ENCODE measurements around the gene NLRP2B. TPM values are rescaled to one million over a fixed set of nuclear protein-coding genes. Genes with fewer than 3 reads are reported as not detected.

Gene NLRP2B
- polyA plus RNA-seq, 1 of the 3 experiments (the other 2 are of a cell fraction), result not detected

DNA sequence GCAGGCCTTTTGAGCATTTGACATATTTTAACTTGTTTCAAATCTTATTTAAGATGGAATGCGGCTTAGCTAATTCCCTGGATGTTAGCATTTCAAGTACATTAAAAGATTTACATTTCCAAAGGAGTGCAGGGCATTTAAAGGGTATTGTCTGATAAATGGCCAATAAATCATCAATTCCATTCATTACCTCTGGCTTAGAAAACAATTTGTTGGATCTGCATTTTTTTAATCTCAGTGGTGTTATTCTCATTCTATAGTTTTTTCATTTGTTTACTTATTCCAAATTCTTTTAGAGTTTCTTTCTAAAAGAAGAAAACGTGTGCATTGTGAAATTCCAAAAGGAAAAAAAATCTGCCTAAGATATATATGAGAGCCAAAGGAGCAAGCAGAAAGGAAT, 1.3 kb upstream of the NLRP2B start:
- H3K9ac ChIP-seq, result no peak overlapping the region
- TF ChIP-seq FOXJ3 (CRISPR knock-in tag; IDR thresholded peaks at IDR 0.05), result no peak
- TF ChIP-seq YY1 (IDR thresholded peaks at IDR 0.05; ENCODE audit: low read depth), result no peak
- TF ChIP-seq, protein P1, sequence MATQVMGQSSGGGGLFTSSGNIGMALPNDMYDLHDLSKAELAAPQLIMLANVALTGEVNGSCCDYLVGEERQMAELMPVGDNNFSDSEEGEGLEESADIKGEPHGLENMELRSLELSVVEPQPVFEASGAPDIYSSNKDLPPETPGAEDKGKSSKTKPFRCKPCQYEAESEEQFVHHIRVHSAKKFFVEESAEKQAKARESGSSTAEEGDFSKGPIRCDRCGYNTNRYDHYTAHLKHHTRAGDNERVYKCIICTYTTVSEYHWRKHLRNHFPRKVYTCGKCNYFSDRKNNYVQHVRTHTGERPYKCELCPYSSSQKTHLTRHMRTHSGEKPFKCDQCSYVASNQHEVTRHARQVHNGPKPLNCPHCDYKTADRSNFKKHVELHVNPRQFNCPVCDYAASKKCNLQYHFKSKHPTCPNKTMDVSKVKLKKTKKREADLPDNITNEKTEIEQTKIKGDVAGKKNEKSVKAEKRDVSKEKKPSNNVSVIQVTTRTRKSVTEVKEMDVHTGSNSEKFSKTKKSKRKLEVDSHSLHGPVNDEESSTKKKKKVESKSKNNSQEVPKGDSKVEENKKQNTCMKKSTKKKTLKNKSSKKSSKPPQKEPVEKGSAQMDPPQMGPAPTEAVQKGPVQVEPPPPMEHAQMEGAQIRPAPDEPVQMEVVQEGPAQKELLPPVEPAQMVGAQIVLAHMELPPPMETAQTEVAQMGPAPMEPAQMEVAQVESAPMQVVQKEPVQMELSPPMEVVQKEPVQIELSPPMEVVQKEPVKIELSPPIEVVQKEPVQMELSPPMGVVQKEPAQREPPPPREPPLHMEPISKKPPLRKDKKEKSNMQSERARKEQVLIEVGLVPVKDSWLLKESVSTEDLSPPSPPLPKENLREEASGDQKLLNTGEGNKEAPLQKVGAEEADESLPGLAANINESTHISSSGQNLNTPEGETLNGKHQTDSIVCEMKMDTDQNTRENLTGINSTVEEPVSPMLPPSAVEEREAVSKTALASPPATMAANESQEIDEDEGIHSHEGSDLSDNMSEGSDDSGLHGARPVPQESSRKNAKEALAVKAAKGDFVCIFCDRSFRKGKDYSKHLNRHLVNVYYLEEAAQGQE (IDR thresholded peaks at IDR 0.05; ENCODE audit: low read depth, low read length), result no peak
- no peak for TF ChIP-seq GABPA (IDR thresholded peaks at IDR 0.05; ENCODE audit: low read depth)
- no peak for TF ChIP-seq RAD21 (IDR thresholded peaks at IDR 0.05; ENCODE audit: low read length)
- TF ChIP-seq TAF1 (IDR thresholded peaks at IDR 0.05; ENCODE audit: borderline replicate concordance, low read depth, low read length), result no peak
- no peak for TF ChIP-seq CHD2 (IDR thresholded peaks at IDR 0.05; ENCODE audit: low read length, partially characterized antibody)
- TF ChIP-seq MXI1 (IDR thresholded peaks at IDR 0.05; ENCODE audit: low read depth, low read length), result no peak
- no peak for TF ChIP-seq TCF12 (IDR thresholded peaks at IDR 0.05)
- TF ChIP-seq, protein P2, sequence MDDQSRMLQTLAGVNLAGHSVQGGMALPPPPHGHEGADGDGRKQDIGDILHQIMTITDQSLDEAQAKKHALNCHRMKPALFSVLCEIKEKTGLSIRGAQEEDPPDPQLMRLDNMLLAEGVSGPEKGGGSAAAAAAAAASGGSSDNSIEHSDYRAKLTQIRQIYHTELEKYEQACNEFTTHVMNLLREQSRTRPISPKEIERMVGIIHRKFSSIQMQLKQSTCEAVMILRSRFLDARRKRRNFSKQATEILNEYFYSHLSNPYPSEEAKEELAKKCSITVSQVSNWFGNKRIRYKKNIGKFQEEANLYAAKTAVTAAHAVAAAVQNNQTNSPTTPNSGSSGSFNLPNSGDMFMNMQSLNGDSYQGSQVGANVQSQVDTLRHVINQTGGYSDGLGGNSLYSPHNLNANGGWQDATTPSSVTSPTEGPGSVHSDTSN (IDR thresholded peaks at IDR 0.05), result no peak
- no peak for TF ChIP-seq RFX5 (IDR thresholded peaks at IDR 0.05; ENCODE audit: low read length)
- H3K36me3 ChIP-seq (replicated peaks in 1 of 2; ENCODE audit: control insufficient read depth in 1 of 2, insufficient read depth in 2 of 2, low read length in 1 of 2), result no peaks in the 10 kb centered on the region
- CTCF ChIA-PET, result no interaction called here
- no peak overlapping the region for H2AFZ ChIP-seq (ENCODE audit: low read depth)
- no peak overlapping the region for H3K4me3 ChIP-seq (ENCODE audit: low read depth in 2 of 2, low read length in 1 of 2)
- H3K27me3 ChIP-seq (ENCODE audit: insufficient read depth), result peaks cover 18% of the 10 kb centered on the region; the same call in 1 of the 2 replicates
- no peaks in the 10 kb centered on the region for H3F3A ChIP-seq (replicated peaks; ENCODE audit: insufficient read depth)
- no peaks in the 10 kb centered on the region for H3K79me2 ChIP-seq (ENCODE audit: insufficient read depth)
- H3K27ac ChIP-seq (ENCODE audit: low read depth in 2 of 2, low read length in 1 of 2), result no peak overlapping the region
- no peak overlapping the region for H3K4me2 ChIP-seq
- POLR2A ChIA-PET, result no interaction called here
- 2% methylated on average over 2 of the region's 2 CpGs for WGBS (ENCODE audit: low lambda C conversion rate)
- H4K20me1 ChIP-seq (ENCODE audit: insufficient read depth), result no peaks in the 10 kb centered on the region
- no peaks in the 10 kb centered on the region for H3K4me1 ChIP-seq (ENCODE audit: control insufficient read depth in 1 of 2, insufficient read depth in 2 of 2, low read depth in 1 of 2, low read length in 1 of 2)
- H3K9me2 ChIP-seq, result no peaks in the 10 kb centered on the region
- no peaks in the 10 kb centered on the region for H3K9me3 ChIP-seq
- no peak for DNase-seq

DNA sequence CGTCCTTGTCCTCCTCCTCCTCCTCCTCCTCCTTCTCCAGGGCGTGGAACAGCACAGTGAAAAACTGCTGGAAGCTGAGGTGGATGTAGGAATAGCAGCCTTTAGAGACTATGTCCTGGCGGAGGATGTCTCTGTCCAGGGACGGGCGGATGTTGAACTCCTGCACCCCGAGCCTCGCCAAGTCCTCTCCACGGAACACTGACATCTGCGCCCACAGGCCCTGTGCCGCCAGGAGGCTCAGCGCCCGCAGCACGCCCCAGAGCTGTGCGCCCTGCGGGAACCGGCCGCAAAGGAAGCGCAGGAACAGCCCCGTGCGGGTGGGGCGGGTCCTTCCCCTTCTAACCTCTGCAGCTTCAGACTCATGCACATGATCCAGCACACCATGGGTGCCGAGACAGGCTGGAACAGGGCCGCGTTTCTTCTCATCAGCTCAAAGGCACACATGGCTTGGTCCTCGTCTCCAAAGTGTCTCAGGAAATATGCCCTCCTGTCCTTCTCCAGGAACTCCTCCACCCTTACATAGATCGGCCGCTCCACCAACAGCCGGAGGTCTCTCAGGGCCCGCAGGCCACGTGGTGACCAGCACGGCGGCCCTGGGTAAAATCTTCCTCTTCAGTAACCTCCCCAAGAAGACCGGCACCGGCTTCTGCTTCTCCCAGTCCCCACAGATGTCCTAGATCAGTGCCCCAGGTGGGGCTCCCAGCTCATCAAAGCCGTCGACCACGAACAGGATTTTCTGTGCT, 1.2 kb downstream of the NLRP2B start:
- Histone ChIP-seq H3K27me3 (ENCODE audit: insufficient read depth) (peaks cover 18% of the 10 kb centered on the region; the same call in 1 of the 2 replicates), H3K9me3 (no peaks in the 10 kb centered on the region), H3K4me3 (ENCODE audit: low read depth in 2 of 2, low read length in 1 of 2) (no peak overlapping the region), H3K4me1 (ENCODE audit: control insufficient read depth in 1 of 2, insufficient read depth in 2 of 2, low read depth in 1 of 2, low read length in 1 of 2) (no peaks in the 10 kb centered on the region), H3F3A (replicated peaks; ENCODE audit: insufficient read depth) (no peaks in the 10 kb centered on the region), H3K4me2 (no peak overlapping the region), H3K9ac (no peak overlapping the region), H3K27ac (ENCODE audit: low read depth in 2 of 2, low read length in 1 of 2) (no peak overlapping the region), H4K20me1 (ENCODE audit: insufficient read depth) (no peaks in the 10 kb centered on the region), H3K9me2 (no peaks in the 10 kb centered on the region), H3K79me2 (ENCODE audit: insufficient read depth) (no peaks in the 10 kb centered on the region), H3K36me3 (replicated peaks in 1 of 2; ENCODE audit: control insufficient read depth in 1 of 2, insufficient read depth in 2 of 2, low read length in 1 of 2) (no peaks in the 10 kb centered on the region), H2AFZ (ENCODE audit: low read depth) (no peak overlapping the region)
- ChIA-PET POLR2A (no interaction called here), CTCF (no interaction called here)
- DNase-seq, result no peak
- TF ChIP-seq RCOR1 (IDR thresholded peaks at IDR 0.05; ENCODE audit: low read length), result no peak
- TF ChIP-seq GABPA (IDR thresholded peaks at IDR 0.05; ENCODE audit: low read depth), result no peak
- no peak for TF ChIP-seq SMC3 (IDR thresholded peaks at IDR 0.05; ENCODE audit: low read depth, low read length)
- no peak for TF ChIP-seq TEAD4 (IDR thresholded peaks at IDR 0.05; ENCODE audit: borderline replicate concordance, insufficient read depth)
- TF ChIP-seq TCF12 (IDR thresholded peaks at IDR 0.05), result no peak
- no peak for TF ChIP-seq CHD2 (IDR thresholded peaks at IDR 0.05; ENCODE audit: low read length, partially characterized antibody)
- no peak for TF ChIP-seq ELF1 (IDR thresholded peaks at IDR 0.05)
- TF ChIP-seq FOXM1 (IDR thresholded peaks at IDR 0.05; ENCODE audit: low read depth), result no peak
- TF ChIP-seq NRF1 (IDR thresholded peaks at IDR 0.05; ENCODE audit: low read depth, low read length), result no peak
- no peak for TF ChIP-seq RFX5 (IDR thresholded peaks at IDR 0.05; ENCODE audit: low read length)
- TF ChIP-seq, protein P2 (IDR thresholded peaks at IDR 0.05), result no peak
- TF ChIP-seq FOXJ3 (CRISPR knock-in tag; IDR thresholded peaks at IDR 0.05), result no peak
- TF ChIP-seq SIN3A (IDR thresholded peaks at IDR 0.05; ENCODE audit: borderline replicate concordance, low read depth, low read length), result no peak
- TF ChIP-seq POLR2AphosphoS5 (IDR thresholded peaks at IDR 0.05; ENCODE audit: low read depth, low read length), result no peak
- no peak for TF ChIP-seq GATA2 (CRISPR knock-in tag; IDR thresholded peaks at IDR 0.05)
- no peak for TF ChIP-seq NFIC (IDR thresholded peaks at IDR 0.05; ENCODE audit: borderline replicate concordance)
- TF ChIP-seq TAF1 (IDR thresholded peaks at IDR 0.05; ENCODE audit: borderline replicate concordance, low read depth, low read length), result no peak
- no peak for TF ChIP-seq EZH2phosphoT487 (IDR thresholded peaks at IDR 0.05; ENCODE audit: borderline replicate concordance, low read depth)
- WGBS (ENCODE audit: low lambda C conversion rate), result 17% methylated on average over 23 of the region's 37 CpGs

Data from SK-N-SH (cell line).